ENCODE data around the gene ATP8A1.

- no peak for TF ChIP-seq EP300 (IDR thresholded peaks at IDR 0.05)
- TF ChIP-seq POLR2AphosphoS5 (IDR thresholded peaks at IDR 0.05), result no peak
- no peak for TF ChIP-seq CTCF (IDR thresholded peaks at IDR 0.05)
- TF ChIP-seq POLR2A (IDR thresholded peaks at IDR 0.05), result no peak
Measured at GRCh38 chr4:42390622-42391354, 266.1 kb downstream of the ATP8A1 start.
